HTERT RPE-1 (cell line): ENCODE measurements around the gene PLK5.
"Not testable (repeated sequence)": the region's sequence is repeated elsewhere in the genome, so short reads cannot be mapped to it uniquely, and the experiment has no call there.

ENCODE experiments used
- in situ Hi-C: fragments of 300-500 bp; cut with MboI; formaldehyde crosslinking; loops from 4 replicates; pipeline ENCODE4 v1.14.3; 2020; ENCODE audit warnings: low sequenced_read_pairs

PLK5 gene

GRCh38 chr19:1523412-1524286 lies at the start of gene PLK5:
PLK5 (plus strand) TSS chr19:1524077; CDS start chr19:1526997, 2,920 bp downstream.
- in situ Hi-C loops: no loop called here

- in situ Hi-C loops: no loop called here
Observed at GRCh38 chr19:1474765-1475351, 49.0 kb upstream of the PLK5 start.

GRCh38 chr19:1475751-1476437 lies 48.0 kb upstream of the PLK5 start:
- in situ Hi-C loops: no loop called here

- in situ Hi-C loops: not testable (repeated sequence)
Observed at GRCh38 chr19:1477056-1477455, 46.8 kb upstream of the PLK5 start.

GRCh38 chr19:1478934-1479707 lies 44.8 kb upstream of the PLK5 start, which contains the start of gene C19orf25:
C19orf25 (minus strand) TSS chr19:1479215; CDS start chr19:1478903, 312 bp downstream.
- in situ Hi-C loops: no loop called here

GRCh38 chr19:1481224-1481892 lies 42.5 kb upstream of the PLK5 start:
- in situ Hi-C loops: no loop called here

GRCh38 chr19:1481893-1482360 lies 42.0 kb upstream of the PLK5 start:
- in situ Hi-C loops: no loop called here

GRCh38 chr19:1482361-1483130 lies 41.3 kb upstream of the PLK5 start:
- in situ Hi-C loops: no loop called here

GRCh38 chr19:1483131-1483978 lies 40.5 kb upstream of the PLK5 start:
- in situ Hi-C loops: no loop called here

GRCh38 chr19:1483979-1484428 lies 39.9 kb upstream of the PLK5 start:
- in situ Hi-C loops: no loop called here

GRCh38 chr19:1486720-1487575 lies 36.9 kb upstream of the PLK5 start:
- in situ Hi-C loops: no loop called here

GRCh38 chr19:1487576-1488281 lies 36.1 kb upstream of the PLK5 start:
- in situ Hi-C loops: no loop called here

GRCh38 chr19:1488282-1488601 lies 35.6 kb upstream of the PLK5 start:
- in situ Hi-C loops: no loop called here

GRCh38 chr19:1489463-1490310 lies 34.2 kb upstream of the PLK5 start:
- in situ Hi-C loops: no loop called here

- in situ Hi-C loops: no loop called here
Observed at GRCh38 chr19:1490311-1491113, 33.4 kb upstream of the PLK5 start, which contains the start of gene PCSK4. PCSK4 (minus strand) TSS chr19:1490350; CDS start chr19:1490346, 4 bp downstream.
